KOPT-K1 (cell line): ENCODE measurements around the gene CCDC124.

Experiments used
- H3K27ac ChIP-seq: fragments of 200-600 bp; sonication (generic); 2 replicates; pipeline ENCODE4 v1.5.1; 2016; ENCODE audit warnings: antibody characterized with exemption, mild to moderate bottlenecking, low read depth, low read length; ENCODE audit not compliant: poor library complexity, severe bottlenecking
- H3K36me3 ChIP-seq: fragments of 200-600 bp; sonication (generic); 2 replicates; pipeline ENCODE4 v1.5.1; 2017; ENCODE audit warnings: antibody characterized with exemption, mild to moderate bottlenecking, low read length, moderate library complexity; ENCODE audit not compliant: insufficient read depth
- H3K9me3 ChIP-seq: fragments of 200-600 bp; sonication (generic); 2 replicates; pipeline ENCODE4 v1.5.1; 2017; ENCODE audit warnings: antibody characterized with exemption, low read length, mild to moderate bottlenecking; ENCODE audit not compliant: insufficient read depth, poor library complexity, severe bottlenecking

The CCDC124 gene

DNA sequence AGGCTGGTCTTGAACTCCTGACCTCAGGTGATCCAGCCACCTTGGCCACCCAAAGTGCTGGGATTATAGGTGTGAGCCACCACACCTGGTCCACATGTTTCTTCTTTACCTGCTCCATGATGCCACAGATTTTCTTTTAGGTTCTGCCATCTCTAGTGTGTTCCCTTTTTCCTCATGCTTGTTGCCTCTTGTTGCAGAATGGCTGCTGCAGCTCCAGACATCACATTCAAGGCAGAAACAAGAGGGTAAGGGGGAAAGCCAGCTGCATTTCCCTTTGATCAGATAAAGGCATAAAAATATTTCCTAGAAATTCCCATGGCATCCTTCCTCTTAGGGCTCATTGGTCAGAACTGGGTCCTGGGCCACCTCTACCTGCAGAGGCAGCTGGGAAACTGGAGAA lies 12.3 kb upstream of the CCDC124 start:
- Histone ChIP-seq H3K36me3 (no peaks in the 10 kb centered on the region), H3K27ac (no peak overlapping the region), H3K9me3 (no peaks in the 10 kb centered on the region)

DNA sequence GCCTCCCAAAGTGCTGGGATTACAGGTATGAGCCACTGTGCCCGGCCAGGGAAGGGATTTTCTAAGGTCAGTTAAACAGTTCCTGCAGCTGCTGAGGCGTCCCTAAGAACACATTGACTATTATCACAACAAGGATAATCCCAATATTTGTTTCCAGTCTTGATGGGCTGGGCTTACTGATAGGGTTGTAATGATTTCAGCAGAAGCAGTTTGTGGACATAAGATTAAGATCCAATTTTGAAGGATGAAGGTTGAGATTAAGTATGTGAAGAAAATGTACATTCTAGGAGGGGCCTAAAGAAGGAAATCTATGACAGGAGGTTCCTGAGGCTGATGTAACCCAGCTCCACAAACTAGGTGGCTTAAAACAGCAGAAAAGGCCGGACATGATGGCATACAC lies 10.7 kb upstream of the CCDC124 start:
- Histone ChIP-seq H3K36me3 (no peaks in the 10 kb centered on the region), H3K27ac (no peak overlapping the region), H3K9me3 (no peaks in the 10 kb centered on the region)

DNA sequence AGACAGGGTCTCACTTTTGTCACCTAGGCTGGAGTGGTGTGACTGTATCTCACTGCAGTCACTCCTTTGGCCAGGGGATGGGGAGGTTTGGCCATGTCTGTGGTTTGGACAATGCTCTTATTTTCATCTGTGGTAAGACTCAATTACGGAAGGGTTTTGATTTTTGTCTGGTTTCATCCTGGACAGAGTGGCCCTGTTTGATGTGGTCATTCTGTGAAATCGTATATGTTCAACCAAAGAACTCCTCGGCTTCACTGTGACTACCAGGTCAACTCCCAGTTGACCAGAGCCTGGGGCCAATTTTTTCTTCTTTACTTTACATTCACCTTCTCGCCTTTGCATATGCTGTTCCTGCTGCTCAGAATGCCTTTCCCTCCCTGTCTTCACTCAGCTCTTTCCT lies 6.8 kb upstream of the CCDC124 start:
- no peak overlapping the region for H3K27ac ChIP-seq
- no peaks in the 10 kb centered on the region for H3K9me3 ChIP-seq
- H3K36me3 ChIP-seq, result no peaks in the 10 kb centered on the region

DNA sequence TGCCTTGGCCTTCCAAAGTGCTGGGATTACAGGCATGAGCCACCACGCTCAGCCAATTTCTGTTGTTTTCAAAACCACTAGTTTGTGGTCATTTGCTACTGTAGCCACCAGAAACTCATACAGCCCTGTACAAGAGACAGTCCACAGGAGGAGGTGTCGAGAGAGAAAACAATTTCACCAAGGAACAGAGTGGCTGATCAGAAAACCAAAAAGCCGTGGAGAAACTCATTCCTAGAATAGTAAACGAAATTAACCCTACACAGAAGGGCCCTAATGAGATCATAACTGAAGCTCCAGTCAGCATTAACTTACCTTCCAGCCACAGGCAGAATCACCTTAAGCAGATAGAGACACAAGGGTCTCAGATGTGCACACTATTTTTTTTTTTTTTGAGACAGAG lies 3.8 kb upstream of the CCDC124 start:
- H3K9me3 ChIP-seq, result no peaks in the 10 kb centered on the region
- no peaks in the 10 kb centered on the region for H3K36me3 ChIP-seq
- no peak overlapping the region for H3K27ac ChIP-seq

GRCh38 chr19:17931532-17932191 lies 1.2 kb upstream of the CCDC124 start:
- Histone ChIP-seq H3K36me3 (peaks cover 5% of the 10 kb centered on the region; the same call in 1 of the 2 replicates), H3K27ac (no peak overlapping the region), H3K9me3 (no peaks in the 10 kb centered on the region)

DNA sequence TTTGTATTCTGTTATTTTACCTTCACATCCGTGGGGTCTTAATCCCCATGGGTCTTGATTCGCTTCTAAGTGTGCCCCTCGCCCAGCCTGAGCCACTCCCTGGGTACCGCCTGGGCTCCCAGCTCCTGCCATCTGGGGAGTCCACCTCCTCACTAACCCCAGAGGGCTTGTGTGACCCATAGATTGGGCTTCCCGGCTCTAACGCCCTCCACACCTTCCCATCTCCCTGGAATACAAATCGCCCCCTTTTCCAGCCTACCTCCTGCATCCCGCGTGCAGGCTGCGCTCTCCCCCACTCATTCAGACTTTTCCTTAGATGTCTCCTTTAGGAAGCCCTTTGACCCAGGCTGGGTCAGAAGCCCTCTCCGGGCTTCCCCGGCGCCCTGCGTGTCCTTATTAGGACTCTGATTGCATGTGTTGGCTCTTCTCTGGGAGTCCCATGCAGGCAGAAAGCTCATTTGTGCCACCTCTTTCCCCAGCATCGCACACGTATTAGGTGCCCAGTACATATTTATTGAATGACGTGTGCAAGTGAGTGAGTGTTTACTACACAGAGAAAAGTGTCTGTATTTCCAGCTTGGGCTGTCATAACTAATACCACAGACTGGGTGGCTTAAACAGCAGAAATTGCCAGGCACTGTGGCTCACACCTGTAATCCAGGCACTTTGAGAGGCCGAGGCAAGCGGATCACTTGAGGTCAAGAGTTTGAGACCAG lies 757 bp downstream of the CCDC124 start:
- H3K27ac ChIP-seq, result peak overlapping the region; percentile 81
- H3K9me3 ChIP-seq, result no peaks in the 10 kb centered on the region
- peaks cover 16% of the 10 kb centered on the region; the same call in 1 of the 2 replicates for H3K36me3 ChIP-seq

DNA sequence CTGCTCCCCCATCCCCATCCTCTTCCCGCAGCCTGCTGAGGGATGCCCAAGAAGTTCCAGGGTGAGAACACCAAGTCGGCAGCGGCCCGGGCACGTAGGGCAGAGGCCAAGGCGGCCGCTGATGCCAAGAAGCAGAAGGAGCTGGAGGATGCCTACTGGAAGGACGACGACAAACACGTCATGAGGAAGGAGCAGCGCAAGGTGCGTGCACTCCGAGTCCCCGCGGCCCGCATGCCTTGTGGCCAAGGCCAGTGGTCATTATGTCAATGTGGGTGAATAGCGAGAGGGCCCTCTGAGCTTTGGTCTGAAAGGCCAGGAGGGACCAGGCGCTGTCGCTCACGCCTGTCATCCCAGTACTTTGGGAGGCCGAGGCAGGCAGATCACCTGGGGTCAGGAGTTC lies 3.6 kb downstream of the CCDC124 start:
- Histone ChIP-seq H3K36me3 (peaks cover 33% of the 10 kb centered on the region), H3K9me3 (no peaks in the 10 kb centered on the region), H3K27ac (no peak overlapping the region)

DNA sequence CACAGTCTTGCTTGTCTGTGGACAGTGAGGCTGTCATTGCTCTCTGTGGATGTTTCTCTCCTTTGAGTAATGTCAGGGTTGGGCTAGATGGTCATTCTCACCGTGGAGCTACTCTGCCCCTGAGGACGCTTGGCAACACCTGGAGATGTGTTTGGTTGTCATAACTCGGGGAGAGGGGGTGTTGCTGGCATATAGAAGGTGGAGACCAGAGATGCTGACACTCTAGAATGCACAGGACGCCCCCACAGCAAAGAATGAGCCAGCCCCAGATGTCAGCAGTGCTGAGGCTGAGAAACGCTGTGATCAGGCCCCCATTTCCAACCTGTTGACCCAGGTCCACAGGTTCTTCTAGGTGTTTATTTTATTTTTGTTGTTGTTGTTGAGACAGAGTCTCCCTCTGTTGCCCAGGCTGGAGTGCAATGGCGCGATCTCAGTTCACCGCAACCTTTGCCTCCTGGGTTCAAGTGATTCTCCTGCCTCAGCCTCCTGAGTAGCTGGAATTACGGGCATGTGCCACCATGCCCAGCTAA lies 4.6 kb downstream of the CCDC124 start:
- no peak overlapping the region for H3K27ac ChIP-seq
- no peaks in the 10 kb centered on the region for H3K9me3 ChIP-seq
- peaks cover 41% of the 10 kb centered on the region for H3K36me3 ChIP-seq

DNA sequence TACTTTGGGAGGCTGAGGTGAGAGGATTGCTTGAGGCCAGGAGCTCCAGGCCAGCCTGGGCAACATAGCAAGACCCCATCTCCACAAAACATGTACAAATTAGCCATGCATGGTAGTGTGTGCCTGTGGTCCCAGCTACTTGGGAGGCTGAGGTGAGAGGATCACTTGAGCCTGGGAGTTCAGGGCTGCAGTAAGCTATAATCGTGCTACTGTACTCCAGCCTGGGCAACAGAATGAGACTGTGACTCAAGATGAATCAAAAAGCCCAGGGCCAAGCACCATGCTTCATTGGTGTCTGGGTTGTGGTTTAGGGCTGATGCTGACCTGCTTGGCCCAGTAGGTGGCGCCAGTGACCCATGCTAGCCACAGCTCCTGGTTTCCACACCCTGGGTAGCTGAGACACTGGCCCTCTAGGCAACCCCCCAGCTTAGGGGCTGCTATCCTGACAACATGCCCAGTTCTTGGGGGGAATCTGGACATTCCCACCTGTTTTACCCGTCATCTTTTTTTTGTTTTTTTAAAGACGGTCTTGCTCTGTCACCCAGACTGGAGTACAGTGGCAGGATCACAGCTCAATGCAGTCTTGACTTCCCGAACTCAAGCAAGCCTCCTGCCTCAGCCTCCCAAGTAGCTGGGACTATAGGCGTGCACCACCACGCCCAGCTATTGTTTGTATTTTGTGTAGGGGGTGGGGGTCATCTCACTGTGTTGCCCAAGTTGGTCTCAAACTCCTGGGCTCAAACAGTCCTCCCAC lies 5.5 kb downstream of the CCDC124 start:
- H3K27ac ChIP-seq, result no peak overlapping the region
- H3K9me3 ChIP-seq, result no peaks in the 10 kb centered on the region
- peaks cover 47% of the 10 kb centered on the region for H3K36me3 ChIP-seq

GRCh38 chr19:17942181-17942580 lies 9.4 kb downstream of the CCDC124 start:
- Histone ChIP-seq H3K27ac (no peak overlapping the region), H3K36me3 (peaks cover 53% of the 10 kb centered on the region), H3K9me3 (no peaks in the 10 kb centered on the region)

GRCh38 chr19:17942582-17943273 lies 9.9 kb downstream of the CCDC124 start:
- Histone ChIP-seq H3K36me3 (peaks cover 50% of the 10 kb centered on the region), H3K27ac (no peak overlapping the region), H3K9me3 (no peaks in the 10 kb centered on the region)

GRCh38 chr19:17943274-17944221 lies 10.7 kb downstream of the CCDC124 start:
- H3K27ac ChIP-seq, result no peak overlapping the region
- no peaks in the 10 kb centered on the region for H3K9me3 ChIP-seq
- H3K36me3 ChIP-seq, result peaks cover 46% of the 10 kb centered on the region

- no peak overlapping the region for H3K27ac ChIP-seq
- no peaks in the 10 kb centered on the region for H3K9me3 ChIP-seq
- H3K36me3 ChIP-seq, result peaks cover 39% of the 10 kb centered on the region
Measured at GRCh38 chr19:17944301-17944700, 11.5 kb downstream of the CCDC124 start.
